ENCODE results near the gene AP1G2. TPM values are rescaled to one million over a fixed set of nuclear protein-coding genes. Genes with fewer than 3 reads are reported as not detected.

AP1G2 gene
- total RNA-seq, 1 donor from 2014 or later = 65.4 TPM

- no peak overlapping the region for H3K4me3 Mint-ChIP-seq
- H3K4me1 Mint-ChIP-seq = peaks cover 7% of the 10 kb centered on the region
- H3K36me3 Mint-ChIP-seq = peaks cover 19% of the 10 kb centered on the region
- TF ChIP-seq EZH2phosphoT487 (IDR thresholded peaks at IDR 0.05) = no peak
- TF ChIP-seq EZH2 (IDR thresholded peaks at IDR 0.05) = no peak
- no peak for TF ChIP-seq CTCF (IDR thresholded peaks at IDR 0.05)
- Histone ChIP-seq H3K4me1 (peaks cover 4% of the 10 kb centered on the region), H3F3A (ENCODE audit: low read depth) (no peaks in the 10 kb centered on the region), H3K4me3 (no peak overlapping the region), H3K9me3 (ENCODE audit: low read depth) (no peaks in the 10 kb centered on the region), H2AFZ (replicated peaks) (no peak overlapping the region), H4K20me1 (ENCODE audit: low read depth) (no peaks in the 10 kb centered on the region), H3K27me3 (no peaks in the 10 kb centered on the region), H3K36me3 (no peaks in the 10 kb centered on the region), H3K4me2 (no peak overlapping the region), H3K9ac (no peak overlapping the region), H3K79me2 (ENCODE audit: low read depth) (no peaks in the 10 kb centered on the region), H3K27ac (no peak overlapping the region)
- peaks cover 17% of the 10 kb centered on the region for H3K27me3 Mint-ChIP-seq (ENCODE audit: insufficient read depth, low read depth)
- no peak for DNase-seq (ENCODE audit: low spot score)
- no peaks in the 10 kb centered on the region for H3K9me3 Mint-ChIP-seq
- H3K27ac Mint-ChIP-seq = no peak overlapping the region
These were observed 42.6 kb downstream of the AP1G2 start for GRCh38 chr14:23524954-23525353.

- no peak overlapping the region for H3K9ac ChIP-seq
- no peaks in the 10 kb centered on the region for H3K79me2 ChIP-seq (ENCODE audit: low read depth)
- no peak overlapping the region for H2AFZ ChIP-seq (replicated peaks)
- Mint-ChIP-seq H3K4me1 (peaks cover 12% of the 10 kb centered on the region), H3K27ac (no peak overlapping the region), H3K36me3 (peaks cover 19% of the 10 kb centered on the region), H3K9me3 (no peaks in the 10 kb centered on the region), H3K27me3 (ENCODE audit: insufficient read depth, low read depth) (peaks cover 20% of the 10 kb centered on the region), H3K4me3 (no peak overlapping the region)
- H3K4me2 ChIP-seq = no peak overlapping the region
- H3K27me3 ChIP-seq = no peaks in the 10 kb centered on the region
- no peak for DNase-seq (ENCODE audit: low spot score)
- no peak overlapping the region for H3K4me3 ChIP-seq
- no peaks in the 10 kb centered on the region for H3K36me3 ChIP-seq
- peaks cover 5% of the 10 kb centered on the region for H3F3A ChIP-seq (ENCODE audit: low read depth)
- TF ChIP-seq EZH2phosphoT487 (IDR thresholded peaks at IDR 0.05) (no peak), EZH2 (IDR thresholded peaks at IDR 0.05) (no peak), CTCF (IDR thresholded peaks at IDR 0.05) (no peak)
- no peak overlapping the region for H3K27ac ChIP-seq
- H3K9me3 ChIP-seq (ENCODE audit: low read depth) = no peaks in the 10 kb centered on the region
- H3K4me1 ChIP-seq = peaks cover 11% of the 10 kb centered on the region
- H4K20me1 ChIP-seq (ENCODE audit: low read depth) = no peaks in the 10 kb centered on the region
These were observed 44.2 kb downstream of the AP1G2 start for GRCh38 chr14:23523229-23524016.

GRCh38 chr14:23522643-23523198, 44.9 kb downstream of the AP1G2 start:
- no peak overlapping the region for H3K4me3 ChIP-seq
- no peaks in the 10 kb centered on the region for H3K9me3 ChIP-seq (ENCODE audit: low read depth)
- no peak overlapping the region for H3K9ac ChIP-seq
- H3K27ac Mint-ChIP-seq = peak overlapping the region; percentile 66
- peaks cover 20% of the 10 kb centered on the region for H3K27me3 Mint-ChIP-seq (ENCODE audit: insufficient read depth, low read depth)
- H2AFZ ChIP-seq (replicated peaks) = no peak overlapping the region
- H3F3A ChIP-seq (ENCODE audit: low read depth) = peaks cover 11% of the 10 kb centered on the region
- no peak overlapping the region for H3K27ac ChIP-seq
- DNase-seq (ENCODE audit: low spot score) = no peak
- no peaks in the 10 kb centered on the region for H3K79me2 ChIP-seq (ENCODE audit: low read depth)
- no peaks in the 10 kb centered on the region for H3K27me3 ChIP-seq
- peaks cover 19% of the 10 kb centered on the region for H3K4me1 Mint-ChIP-seq
- no peaks in the 10 kb centered on the region for H4K20me1 ChIP-seq (ENCODE audit: low read depth)
- no peaks in the 10 kb centered on the region for H3K9me3 Mint-ChIP-seq
- peaks cover 16% of the 10 kb centered on the region for H3K36me3 Mint-ChIP-seq
- H3K4me3 Mint-ChIP-seq = no peak overlapping the region
- TF ChIP-seq CTCF (IDR thresholded peaks at IDR 0.05) = no peak
- no peak for TF ChIP-seq EZH2phosphoT487 (IDR thresholded peaks at IDR 0.05)
- no peak for TF ChIP-seq EZH2 (IDR thresholded peaks at IDR 0.05)
- H3K4me1 ChIP-seq = peaks cover 15% of the 10 kb centered on the region
- no peaks in the 10 kb centered on the region for H3K36me3 ChIP-seq
- no peak overlapping the region for H3K4me2 ChIP-seq
